Left renal cortex interstitium (tissue), 4 donors: ENCODE results near the gene PYGB. TPM values are rescaled to one million over a fixed set of nuclear protein-coding genes. Genes with fewer than 3 reads are reported as not detected.
A peak's percentile ranks its signal among the peaks of the same experiment; 100 is the strongest.
"Not testable (repeated sequence)": the region's sequence is repeated elsewhere in the genome, so short reads cannot be mapped to it uniquely, and the experiment has no call there.

Source experiments
- DNase-seq, 4 donors: peaks; one replicate each; pipeline ENCODE4 v3.0.0-alpha.2; 2013; ENCODE audit warnings: low read depth in 4 of 4, low spot score in 2 of 4, missing footprints in 1 of 4
- polyA plus RNA-seq, 4 donors: library from polyadenylated mRNA; unstranded; fragments of 120-200 nt; gene quantifications; one replicate each; pipeline ENCODE4 v1.2.1, GENCODE V29; 2013; ENCODE audit not compliant: insufficient read length in 4 of 4

Gene PYGB
- polyA plus RNA-seq, 4 donors = 43.3 to 54.2 (median 49.5) TPM

DNA sequence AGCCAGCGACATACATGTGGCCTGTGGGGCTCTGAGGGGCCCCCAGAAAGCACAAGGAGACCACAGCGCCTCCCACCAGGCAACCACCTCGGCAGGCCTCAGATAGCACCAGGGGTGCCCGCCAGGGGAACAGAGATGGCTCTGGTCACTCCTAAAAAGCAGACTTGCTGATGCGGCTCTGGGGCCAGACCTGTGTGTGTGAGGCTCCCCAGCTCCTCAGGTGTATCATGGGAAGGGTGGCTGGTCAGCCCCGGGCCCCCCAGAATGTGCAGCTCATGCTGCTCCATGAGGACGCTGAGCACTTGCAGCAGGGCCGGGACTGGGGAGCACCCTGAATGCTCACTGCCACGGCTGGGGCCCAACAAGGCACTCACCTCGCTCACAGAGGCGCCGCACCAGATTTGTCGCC lies 60.2 kb downstream of the PYGB start:
- no peak for DNase-seq

DNA sequence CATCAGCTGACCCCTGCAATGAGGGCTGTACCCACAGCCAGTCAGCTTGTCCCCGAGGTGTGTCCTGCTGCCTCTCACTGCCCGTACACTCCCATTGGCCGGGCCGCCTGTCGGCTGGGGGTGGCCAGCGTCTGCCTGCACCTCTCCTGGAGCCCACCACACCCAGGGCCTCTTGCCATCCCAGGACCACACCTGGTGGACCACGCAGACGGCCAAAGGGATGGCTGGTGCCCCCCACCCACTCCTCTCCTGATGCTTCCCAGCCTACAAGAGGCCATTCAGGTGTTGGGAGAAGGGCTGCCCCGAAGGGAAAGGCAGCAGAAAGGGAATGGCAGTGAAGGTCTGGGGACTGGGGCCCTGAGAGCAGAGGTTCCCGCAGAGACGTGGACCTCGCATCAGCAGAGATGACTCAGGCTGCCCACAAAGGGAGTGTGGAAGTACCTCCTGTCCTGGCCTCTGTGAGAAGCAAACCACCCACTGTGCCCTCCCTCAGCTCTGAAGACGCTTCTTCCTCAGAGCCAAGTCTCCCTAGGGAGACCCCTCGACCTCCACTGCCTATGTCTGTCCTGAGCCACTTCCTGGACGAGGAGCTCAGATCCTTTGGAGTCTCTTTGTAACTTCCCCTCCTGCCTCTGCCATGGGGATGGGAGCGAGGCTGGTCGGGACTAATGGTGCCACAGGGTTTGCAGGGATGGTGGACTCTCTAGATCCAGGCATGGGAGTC lies 60.9 kb downstream of the PYGB start:
- DNase-seq = no peak

- DNase-seq = no peak
Measured at GRCh38 chr20:25309395-25310267, 61.7 kb downstream of the PYGB start.

GRCh38 chr20:25310268-25310920 lies 62.5 kb downstream of the PYGB start:
- DNase-seq = peak in 1 of 4 donors; percentile 10

GRCh38 chr20:25310921-25311728 lies 63.2 kb downstream of the PYGB start:
- DNase-seq = no peak

- not testable (repeated sequence) for DNase-seq
Measured at GRCh38 chr20:25312716-25313115, 64.8 kb downstream of the PYGB start.

GRCh38 chr20:25313593-25313992 lies 65.7 kb downstream of the PYGB start:
- no peak for DNase-seq

DNA sequence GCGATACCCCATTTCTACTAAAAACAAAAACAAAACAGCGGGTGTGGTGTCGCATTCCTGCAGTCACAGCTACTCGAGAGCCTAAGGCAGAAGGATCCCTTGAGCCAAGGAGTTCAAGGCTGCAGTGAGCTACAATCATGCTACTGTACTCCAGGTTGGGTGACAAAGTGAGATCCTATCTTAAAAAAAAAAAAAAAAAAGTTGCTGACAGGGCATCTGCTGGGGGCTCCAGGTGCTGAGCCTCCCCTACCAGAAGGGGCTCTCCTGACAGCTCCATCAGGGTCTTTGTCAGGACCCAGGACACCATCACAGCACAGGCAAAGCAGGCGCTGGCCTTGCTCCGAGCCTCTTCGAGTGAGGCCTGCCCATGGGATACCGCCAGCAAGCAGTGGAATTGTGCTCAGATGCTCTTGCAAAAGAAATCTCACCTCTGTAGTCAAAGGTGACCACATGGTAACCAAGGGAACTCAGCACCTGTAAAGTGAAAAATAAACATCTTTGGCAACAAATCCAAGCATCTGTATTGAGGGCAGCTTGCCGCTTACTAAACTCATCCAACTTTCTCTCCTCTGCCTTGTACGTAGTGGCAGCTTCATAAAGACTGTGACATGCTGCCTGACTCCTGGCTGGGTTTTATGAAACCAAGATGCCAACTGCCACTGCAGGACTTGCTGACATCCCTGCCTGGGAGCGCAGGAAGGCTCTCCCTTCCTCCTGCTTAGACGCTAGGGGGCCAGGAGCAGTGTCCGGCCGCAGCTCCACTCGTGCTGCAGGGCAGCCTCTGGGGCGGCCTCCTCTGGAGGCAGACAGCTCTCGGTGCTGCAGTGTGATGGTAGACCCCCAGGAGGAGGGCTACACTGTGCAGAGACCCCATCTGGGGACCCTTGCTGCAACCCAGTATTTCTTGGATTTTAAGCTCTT lies 66.9 kb downstream of the PYGB start:
- DNase-seq = no peak

DNA sequence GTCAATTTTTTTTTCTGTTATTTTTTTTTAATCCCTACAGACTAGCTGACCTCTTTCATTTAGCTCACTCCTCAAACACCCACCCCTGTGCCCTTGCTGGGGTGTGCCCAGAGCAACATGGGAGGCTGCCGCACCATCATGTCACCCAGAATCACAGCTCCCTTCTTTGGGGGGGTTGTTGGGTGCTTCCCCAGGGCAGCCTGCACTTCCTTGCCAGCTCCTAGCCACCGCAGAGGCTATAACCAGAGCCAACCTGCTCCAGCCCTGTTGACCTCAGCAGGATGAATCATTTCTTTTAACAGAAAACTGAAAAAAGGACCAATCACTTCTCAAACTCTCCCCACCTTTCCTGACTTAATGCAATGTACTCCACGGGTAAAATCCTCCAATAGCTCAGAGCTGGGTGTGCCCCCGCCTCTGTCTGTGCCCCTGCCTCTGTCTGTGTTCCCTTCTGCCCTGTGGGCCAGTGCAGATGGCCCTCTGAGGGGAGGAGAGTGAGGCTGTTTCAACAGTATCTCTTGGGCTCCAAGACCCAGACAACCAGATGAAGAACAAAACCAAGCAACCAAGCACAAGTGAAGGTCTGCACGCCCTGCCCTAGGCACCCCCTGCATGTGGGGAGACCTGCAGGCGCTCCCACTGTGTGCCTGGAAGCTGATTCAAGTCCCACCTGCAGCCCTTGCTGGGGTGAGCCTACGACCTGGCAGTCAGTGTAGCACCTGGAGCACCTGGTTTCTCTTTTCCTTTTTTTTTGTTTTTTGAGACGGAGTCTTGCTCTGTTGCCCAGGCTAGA lies 67.7 kb downstream of the PYGB start:
- DNase-seq = no peak

- no peak for DNase-seq
Measured at GRCh38 chr20:25316506-25317190, 68.8 kb downstream of the PYGB start.

GRCh38 chr20:25317351-25318075 lies 69.6 kb downstream of the PYGB start:
- no peak for DNase-seq

DNA sequence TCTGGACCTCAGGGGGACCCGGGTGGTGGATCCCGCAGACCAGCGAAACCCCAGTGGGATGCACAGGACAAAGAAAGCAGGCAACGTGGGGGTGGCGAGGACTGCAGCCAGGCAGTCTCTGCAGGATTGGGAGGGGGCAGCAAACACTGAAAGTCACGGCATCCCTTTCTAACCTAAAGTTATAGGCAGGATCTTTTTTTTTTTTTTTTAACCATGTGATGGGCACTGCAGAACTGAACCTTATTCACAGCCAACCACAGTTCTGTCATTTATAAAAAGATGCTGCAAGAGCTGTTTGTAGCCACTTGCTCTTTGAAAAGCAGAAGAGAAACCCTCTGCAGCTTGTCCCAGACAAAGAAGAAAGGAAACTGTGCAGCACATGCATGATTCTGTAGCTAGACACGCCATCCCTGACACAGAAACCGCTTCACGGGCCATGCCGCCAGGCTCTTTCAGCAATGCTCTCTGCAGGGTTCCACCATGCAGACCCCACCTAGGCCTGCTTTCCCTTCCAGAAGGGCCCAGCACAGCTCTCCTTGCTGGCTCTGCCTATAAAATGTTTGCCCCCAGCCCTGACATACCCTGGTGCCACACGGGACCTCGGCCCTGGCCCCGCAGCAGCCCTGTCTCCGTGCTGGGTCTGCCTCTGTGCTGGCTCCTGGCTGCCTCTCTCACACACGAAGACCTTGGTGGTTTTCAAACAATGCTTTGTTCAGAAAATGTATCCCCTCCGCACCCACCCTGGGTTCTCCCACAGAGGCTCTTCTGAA lies 70.8 kb downstream of the PYGB start:
- DNase-seq = no peak

GRCh38 chr20:25319241-25320034 lies 71.6 kb downstream of the PYGB start:
- no peak for DNase-seq

DNA sequence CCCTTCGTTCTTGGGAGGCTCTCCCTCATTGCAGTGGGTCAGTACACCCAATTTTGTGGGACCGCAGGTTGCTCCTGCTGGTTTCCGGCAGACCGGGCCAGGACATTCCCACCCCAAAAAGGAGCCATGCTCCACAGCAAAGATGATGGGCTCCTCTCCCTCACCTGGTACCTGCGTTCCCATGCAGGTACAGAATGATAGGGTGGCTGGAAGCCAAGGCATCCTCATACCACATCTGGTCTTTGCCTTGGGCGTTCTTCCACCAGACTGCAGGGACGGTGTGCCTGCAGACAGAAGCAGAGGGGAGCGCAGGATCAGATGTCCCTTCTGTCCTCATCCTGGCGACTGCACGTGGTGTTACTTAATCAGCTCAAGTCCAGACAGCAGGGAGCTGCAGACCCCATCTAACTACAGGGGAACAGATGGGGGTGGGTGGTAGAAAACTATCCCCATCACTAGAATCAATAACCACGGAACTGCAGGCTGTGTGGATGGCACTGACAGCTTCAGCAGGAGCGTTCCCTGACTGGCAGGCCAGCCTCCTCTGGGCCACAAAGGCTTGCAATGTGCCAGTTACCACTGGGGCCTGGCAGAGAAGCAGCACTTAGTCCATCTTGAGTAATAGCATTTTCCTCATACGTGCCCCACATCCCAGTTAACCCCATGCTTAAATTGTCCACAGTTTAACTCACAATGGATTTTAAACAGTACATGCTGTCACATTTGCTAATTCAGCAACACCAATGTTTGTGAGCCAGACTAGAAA lies 72.3 kb downstream of the PYGB start:
- no peak for DNase-seq

- DNase-seq = no peak
Measured at GRCh38 chr20:25321262-25321831, 73.5 kb downstream of the PYGB start.
